HEK293 (cell line): ENCODE results near the gene S100PBP.

Experiments
- AEBP2 ChIP-seq: fragments of 450-650 bp; formaldehyde crosslinking; IDR thresholded peaks from 2 replicates; pipeline ENCODE4 v1.5.1; 2016; ENCODE audit warnings: missing biosample characterization, missing genetic modification characterization, borderline replicate concordance
- IKZF3 ChIP-seq: fragments of 450-650 bp; IDR thresholded peaks from 2 replicates; pipeline ENCODE4 v1.5.0; 2018; ENCODE audit warnings: missing biosample characterization, mild to moderate bottlenecking, missing genetic modification characterization, moderate library complexity
- KLF9 ChIP-seq: fragments of 450-650 bp; formaldehyde crosslinking; IDR thresholded peaks from 2 replicates; pipeline ENCODE4 v1.5.1; 2016; ENCODE audit warnings: missing biosample characterization, missing genetic modification characterization, low read depth
- PRDM1 ChIP-seq: fragments of 450-650 bp; formaldehyde crosslinking; IDR thresholded peaks from 2 replicates; pipeline ENCODE4; 2016; ENCODE audit warnings: missing biosample characterization, missing genetic modification characterization
- SP7 ChIP-seq: fragments of 450-650 bp; formaldehyde crosslinking; IDR thresholded peaks from 2 replicates; pipeline ENCODE4 v1.5.1; 2016; ENCODE audit warnings: missing biosample characterization, missing genetic modification characterization
- YY2 ChIP-seq: fragments of 450-650 bp; formaldehyde crosslinking; IDR thresholded peaks from 2 replicates; pipeline ENCODE4 v1.5.1; 2016; ENCODE audit warnings: missing biosample characterization, missing genetic modification characterization
- ZBTB11 ChIP-seq: fragments of 450-650 bp; formaldehyde crosslinking; conservative IDR thresholded peaks from 2 replicates; pipeline ENCODE4 v1.5.1; 2016; ENCODE audit warnings: low read depth, missing biosample characterization, missing genetic modification characterization
- ZBTB48 ChIP-seq: fragments of 450-650 bp; formaldehyde crosslinking; IDR thresholded peaks from 2 replicates; pipeline ENCODE4 v1.5.1; 2016; ENCODE audit warnings: missing biosample characterization, missing genetic modification characterization
- ZFP41 ChIP-seq: fragments of 450-650 bp; formaldehyde crosslinking; IDR thresholded peaks from 2 replicates; pipeline ENCODE4 v1.5.1; 2016; ENCODE audit warnings: missing biosample characterization, missing genetic modification characterization, borderline replicate concordance
- ZNF18 ChIP-seq: fragments of 450-650 bp; formaldehyde crosslinking; IDR thresholded peaks from 2 replicates; pipeline ENCODE4 v1.5.1; 2016; ENCODE audit warnings: missing biosample characterization, missing genetic modification characterization
- ZNF184 ChIP-seq: fragments of 450-650 bp; IDR thresholded peaks from 2 replicates; pipeline ENCODE4 v1.5.1; 2018; ENCODE audit warnings: missing biosample characterization, mild to moderate bottlenecking, missing genetic modification characterization
- ZNF324 ChIP-seq: fragments of 450-650 bp; formaldehyde crosslinking; IDR thresholded peaks from 2 replicates; pipeline ENCODE4 v1.5.1; 2016; ENCODE audit warnings: missing biosample characterization, missing genetic modification characterization
- ZNF366 ChIP-seq: fragments of 450-650 bp; formaldehyde crosslinking; conservative IDR thresholded peaks from 2 replicates; pipeline ENCODE4 v1.5.1; 2016; ENCODE audit warnings: missing biosample characterization, missing genetic modification characterization
- ZNF394 ChIP-seq: fragments of 450-650 bp; formaldehyde crosslinking; IDR thresholded peaks from 2 replicates; pipeline ENCODE4 v1.5.1; 2016; ENCODE audit warnings: missing biosample characterization, missing genetic modification characterization, mild to moderate bottlenecking, moderate library complexity, borderline replicate concordance
- ZNF416 ChIP-seq: fragments of 450-650 bp; formaldehyde crosslinking; IDR thresholded peaks from 2 replicates; pipeline ENCODE4 v1.5.1; 2016; ENCODE audit warnings: missing biosample characterization, missing genetic modification characterization
- ZNF473 ChIP-seq: fragments of 450-650 bp; formaldehyde crosslinking; IDR thresholded peaks from 2 replicates; pipeline ENCODE4 v1.5.1; 2017; ENCODE audit warnings: missing biosample characterization, missing genetic modification characterization
- ZNF596 ChIP-seq: fragments of 450-650 bp; IDR thresholded peaks from 2 replicates; pipeline ENCODE4 v1.5.0; 2018; ENCODE audit warnings: missing biosample characterization, mild to moderate bottlenecking, missing genetic modification characterization, moderate library complexity
- ZNF623 ChIP-seq: fragments of 450-650 bp; formaldehyde crosslinking; IDR thresholded peaks from 2 replicates; pipeline ENCODE4 v1.5.1; 2016; ENCODE audit warnings: missing biosample characterization, missing genetic modification characterization
- ZNF791 ChIP-seq: fragments of 450-650 bp; formaldehyde crosslinking; IDR thresholded peaks from 2 replicates; pipeline ENCODE4 v1.5.1; 2016; ENCODE audit warnings: missing biosample characterization, missing genetic modification characterization
- ZNF830 ChIP-seq: fragments of 450-650 bp; IDR thresholded peaks from 2 replicates; pipeline ENCODE4 v1.5.0; 2018; ENCODE audit warnings: missing biosample characterization, missing genetic modification characterization, low read depth, mild to moderate bottlenecking, moderate library complexity
- ZSCAN18 ChIP-seq: fragments of 450-650 bp; formaldehyde crosslinking; IDR thresholded peaks from 2 replicates; pipeline ENCODE4 v1.5.1; 2016; ENCODE audit warnings: missing biosample characterization, missing genetic modification characterization

S100PBP gene

GRCh38 chr1:32774950-32775634 lies 42.4 kb upstream of the S100PBP start (continued):
- no peak for TF ChIP-seq YY2 (tag by site-specific recombination)
- TF ChIP-seq ZNF394: peak; percentile 30; the same call in 1 of the 2 replicates
- TF ChIP-seq ZNF623 (tag by site-specific recombination): no peak
- no peak for TF ChIP-seq ZSCAN18 (tag by site-specific recombination)
- TF ChIP-seq SP7: peak; percentile 55
- no peak for TF ChIP-seq ZNF18
- no peak for TF ChIP-seq ZNF324 (tag by site-specific recombination)
- no peak for TF ChIP-seq ZNF473
- no peak for TF ChIP-seq ZNF791 (tag by site-specific recombination)
- no peak for TF ChIP-seq KLF9 (tag by site-specific recombination)
- no peak for TF ChIP-seq ZFP41 (tag by site-specific recombination)
- peak; percentile 81 for TF ChIP-seq IKZF3 (tag by site-specific recombination)
- TF ChIP-seq ZBTB48 (tag by site-specific recombination): peak; percentile 88
- TF ChIP-seq AEBP2 (tag by site-specific recombination): no peak
- no peak for TF ChIP-seq ZNF596 (tag by site-specific recombination)
- TF ChIP-seq ZNF416 (tag by site-specific recombination): no peak
- no peak for TF ChIP-seq ZBTB11
- TF ChIP-seq ZNF830: no peak
- TF ChIP-seq ZNF184 (tag by site-specific recombination): no peak
- no peak for TF ChIP-seq ZNF366 (tag by site-specific recombination)
- TF ChIP-seq PRDM1 (tag by site-specific recombination): peak; percentile 63; the same call in 1 of the 2 replicates
